NCI-H510A treated with DMSO at 0.1 percent for 48 hours (cell line): ENCODE measurements around the gene TRAF3IP1.

Source experiments
- DNase-seq: peaks from one replicate; lab custom pipeline; 2025; lab: John Stamatoyannopoulos, UW

TRAF3IP1 gene

DNA sequence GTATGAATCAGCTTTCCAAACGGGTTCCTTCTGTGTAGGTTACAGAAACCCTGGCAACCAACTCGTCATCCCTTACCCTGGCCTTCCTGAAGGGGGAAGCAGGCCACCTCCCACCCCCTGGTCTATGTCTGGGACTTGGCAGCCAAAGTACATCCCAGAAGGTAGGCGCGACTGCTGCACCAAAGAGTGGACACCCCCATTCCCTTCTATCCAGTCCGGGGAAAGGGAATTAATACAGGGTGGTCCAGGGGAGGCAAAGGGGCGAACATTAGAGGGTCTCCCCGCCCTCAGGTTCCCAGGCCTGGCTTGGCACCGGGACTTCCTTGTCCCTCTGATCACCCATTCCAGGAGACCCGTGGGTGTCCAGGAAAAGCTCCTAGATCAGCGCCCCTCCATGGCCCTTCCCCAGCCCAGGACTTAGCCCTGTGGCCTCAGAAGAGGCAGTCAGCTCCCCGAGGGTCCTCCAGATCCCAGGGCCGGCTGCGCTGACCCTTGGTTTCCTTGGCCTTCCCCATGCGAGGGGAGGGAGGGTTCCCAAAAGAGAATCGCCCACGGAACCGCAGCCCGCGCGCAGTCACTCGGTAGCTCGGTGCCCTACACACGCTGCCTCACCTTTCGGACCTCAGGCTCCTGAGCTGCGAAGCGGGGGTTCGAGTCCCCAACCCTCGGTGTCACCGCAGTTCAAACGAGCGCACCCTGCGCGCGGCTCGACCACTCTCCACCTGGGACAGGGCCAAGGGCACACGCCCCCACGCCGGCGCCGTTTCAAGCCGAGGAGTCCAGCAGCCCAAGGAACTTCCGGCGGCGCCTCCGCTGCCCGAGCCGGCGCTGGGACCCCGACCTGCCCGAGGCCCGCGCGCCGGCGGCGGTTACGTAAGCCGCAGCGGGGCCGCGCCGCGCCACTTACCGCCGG, 32.3 kb upstream of the TRAF3IP1 start, which contains the start of gene PER2:
PER2 (minus strand) TSS at position 874 of the 913 bp plus-strand sequence. CDS start 10,674 bp downstream, outside the sequence.
- DNase-seq, result no peak

DNA sequence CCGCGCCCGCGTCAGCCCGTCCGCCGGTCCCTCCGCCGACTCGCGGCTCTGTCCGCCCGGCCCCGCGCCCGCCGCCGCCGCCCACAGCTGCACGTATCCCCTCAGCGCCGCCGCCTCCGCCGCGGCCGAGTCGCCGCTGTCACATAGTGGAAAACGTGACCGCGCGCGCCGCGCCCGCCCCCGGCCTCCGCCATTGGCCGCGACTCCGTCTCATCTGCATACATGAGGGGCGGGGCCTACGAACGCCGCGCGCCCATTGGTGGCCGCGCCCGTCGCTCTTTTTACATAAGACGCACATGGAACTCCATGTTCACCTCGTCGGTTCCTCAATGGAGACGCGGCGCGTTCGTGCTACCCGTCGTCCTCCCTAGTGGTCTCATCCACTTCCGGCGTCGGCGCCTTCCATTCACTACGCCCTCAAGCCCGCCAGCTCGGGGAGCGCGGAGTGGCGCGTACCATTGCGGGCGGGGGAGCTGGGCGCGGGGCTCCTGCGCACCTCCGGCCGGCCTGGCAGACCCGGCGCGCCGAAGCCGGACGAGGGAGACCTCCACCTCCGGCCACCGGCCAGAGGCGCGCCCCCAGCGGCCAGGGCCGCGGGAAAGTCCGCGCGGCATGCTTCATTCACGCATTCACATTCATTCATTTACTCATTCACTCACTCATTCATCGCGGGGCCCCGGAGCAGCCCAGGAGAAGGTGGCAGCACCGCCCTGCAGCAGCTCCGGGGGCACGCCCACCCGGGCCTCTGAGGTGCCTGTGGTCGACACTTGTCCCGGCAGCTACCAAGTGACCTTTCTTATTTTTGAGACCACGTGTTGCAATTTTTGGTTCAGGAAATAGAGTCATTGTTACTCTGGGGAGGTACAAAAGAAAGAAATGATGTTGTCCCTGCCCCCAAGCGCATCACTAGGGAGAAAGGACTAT, 31.4 kb upstream of the TRAF3IP1 start:
- peak; percentile 95 for DNase-seq

DNA sequence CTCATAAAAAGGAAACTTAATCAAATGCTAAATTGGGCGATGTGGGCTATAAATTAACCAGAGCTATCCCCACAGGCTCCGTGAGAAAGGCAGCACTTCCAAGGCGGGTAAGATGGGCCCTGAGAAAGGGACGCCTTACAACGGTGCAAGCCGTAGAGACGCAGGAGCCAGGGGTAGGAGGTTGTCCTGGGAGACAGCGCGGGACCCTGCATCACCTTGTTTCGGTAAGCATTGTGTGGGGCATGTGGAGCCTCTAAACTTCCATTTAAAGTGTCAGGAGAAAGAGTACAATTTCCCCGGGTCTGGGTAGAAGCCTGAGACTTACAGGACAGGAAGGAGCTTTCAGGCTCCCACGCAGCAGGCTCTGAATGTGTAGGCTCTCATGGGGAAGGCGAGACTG, 30.7 kb upstream of the TRAF3IP1 start:
- DNase-seq, result no peak

DNA sequence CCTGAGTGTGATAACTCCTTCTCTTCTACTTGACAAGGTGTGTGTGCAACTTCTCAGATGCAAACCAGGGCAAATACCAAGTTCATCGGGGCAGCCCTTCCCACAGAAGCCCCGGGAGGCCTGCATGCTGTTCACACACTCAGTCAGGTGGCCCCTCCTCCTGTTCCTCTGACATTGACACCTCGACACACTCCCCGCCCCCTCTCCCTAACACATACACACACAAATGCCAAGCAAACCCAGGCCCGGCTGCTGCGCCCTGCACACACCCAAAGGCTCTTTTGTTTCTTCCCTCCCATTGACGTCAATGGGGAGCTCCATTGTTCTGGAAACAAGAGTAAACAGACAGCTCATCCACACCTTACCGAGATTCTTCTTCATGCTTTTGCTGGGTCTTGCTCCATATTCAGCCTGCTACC, 30.2 kb upstream of the TRAF3IP1 start:
- DNase-seq, result peak; percentile 98

DNA sequence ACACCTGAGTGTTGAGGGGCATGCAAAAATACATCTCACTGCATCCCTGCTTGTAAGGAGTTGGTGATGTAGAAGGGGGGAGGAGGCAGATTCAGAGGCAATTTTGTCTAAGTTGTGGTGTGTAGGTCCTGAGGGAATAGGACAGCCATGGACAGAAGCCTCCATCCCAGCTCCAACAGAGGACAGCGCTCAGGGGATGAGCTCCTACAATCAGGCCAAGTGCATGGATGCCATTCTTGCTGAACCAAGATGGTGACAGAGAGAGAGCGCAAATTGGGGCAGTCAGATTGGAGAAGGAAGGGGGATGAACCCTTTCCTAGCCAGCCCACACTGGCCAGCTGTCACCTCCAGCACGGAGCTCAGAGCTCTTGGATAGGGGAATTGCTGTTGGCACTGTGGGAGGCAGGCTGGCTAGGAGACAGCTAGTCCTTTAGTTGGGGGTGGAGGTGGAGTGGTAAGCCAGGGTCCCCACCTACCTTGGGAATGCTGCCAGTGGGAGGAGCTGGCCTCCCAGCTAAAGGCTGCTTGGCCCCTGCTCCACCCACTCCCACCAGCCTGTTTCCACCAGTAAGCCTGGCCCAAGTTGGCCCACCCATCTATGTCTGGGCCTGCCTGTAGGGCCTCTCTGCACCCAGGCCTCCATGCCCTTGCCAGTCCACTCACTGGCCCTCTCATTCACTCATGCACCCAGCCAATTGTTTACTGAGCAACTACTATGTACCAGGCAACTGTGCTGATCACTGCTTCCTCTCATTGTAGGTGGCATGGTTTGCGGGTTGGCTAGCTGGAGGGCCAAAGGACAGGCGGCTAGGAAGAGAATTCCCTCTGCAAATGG, 29.4 kb upstream of the TRAF3IP1 start:
- DNase-seq, result no peak

DNA sequence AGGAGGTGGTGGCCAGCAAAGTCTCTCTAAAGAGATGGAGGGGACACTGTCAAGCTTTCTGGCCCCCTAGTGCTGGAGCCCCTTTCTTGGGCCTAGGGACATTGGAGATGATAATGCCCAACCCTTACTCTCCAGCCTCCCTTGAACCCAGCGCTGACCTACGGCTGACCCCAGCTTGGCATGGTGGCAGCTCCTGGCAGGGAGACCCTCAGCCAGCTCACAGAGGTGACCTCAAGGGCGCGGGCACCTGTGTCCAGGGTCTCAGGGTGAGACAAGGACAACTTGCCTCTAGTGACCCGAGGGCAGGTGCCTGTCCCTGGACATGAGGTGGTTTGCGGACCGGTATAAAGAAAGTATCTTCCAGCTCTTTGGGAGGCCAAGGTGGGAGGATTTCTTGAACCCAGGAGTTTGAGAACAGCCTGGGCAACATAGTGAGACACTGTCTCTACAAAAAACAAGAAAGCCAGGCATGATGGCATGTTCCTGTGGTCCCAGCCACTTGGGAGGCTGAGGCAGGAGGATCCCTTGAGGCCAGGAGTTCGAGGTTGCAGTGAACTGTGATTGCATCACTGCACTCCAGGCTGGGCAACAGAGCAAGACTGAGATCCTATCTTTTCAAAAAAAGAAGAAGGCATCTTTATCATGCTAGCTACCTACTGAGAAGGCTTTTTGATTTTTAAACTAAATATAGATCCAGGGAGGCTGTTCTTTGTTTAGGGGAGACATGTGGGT, 28.6 kb upstream of the TRAF3IP1 start:
- DNase-seq, result no peak

DNA sequence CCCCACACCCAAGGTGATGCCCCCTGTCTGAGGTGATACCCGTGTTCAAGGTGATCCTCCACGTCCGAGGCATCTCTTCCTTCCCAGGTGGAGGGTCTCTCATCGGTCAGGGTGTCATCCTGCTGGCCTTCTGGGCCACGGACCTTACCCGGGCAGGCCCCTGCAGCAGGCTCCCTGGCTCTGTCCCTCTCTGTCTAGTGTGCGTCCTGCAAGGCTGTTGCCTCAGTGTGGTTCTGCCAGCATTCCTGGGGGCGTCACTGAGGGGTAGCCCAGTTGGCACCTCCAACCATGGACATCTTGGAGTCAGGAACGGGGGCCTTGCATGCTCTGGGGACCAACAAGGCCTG, 26.3 kb upstream of the TRAF3IP1 start:
- no peak for DNase-seq

DNA sequence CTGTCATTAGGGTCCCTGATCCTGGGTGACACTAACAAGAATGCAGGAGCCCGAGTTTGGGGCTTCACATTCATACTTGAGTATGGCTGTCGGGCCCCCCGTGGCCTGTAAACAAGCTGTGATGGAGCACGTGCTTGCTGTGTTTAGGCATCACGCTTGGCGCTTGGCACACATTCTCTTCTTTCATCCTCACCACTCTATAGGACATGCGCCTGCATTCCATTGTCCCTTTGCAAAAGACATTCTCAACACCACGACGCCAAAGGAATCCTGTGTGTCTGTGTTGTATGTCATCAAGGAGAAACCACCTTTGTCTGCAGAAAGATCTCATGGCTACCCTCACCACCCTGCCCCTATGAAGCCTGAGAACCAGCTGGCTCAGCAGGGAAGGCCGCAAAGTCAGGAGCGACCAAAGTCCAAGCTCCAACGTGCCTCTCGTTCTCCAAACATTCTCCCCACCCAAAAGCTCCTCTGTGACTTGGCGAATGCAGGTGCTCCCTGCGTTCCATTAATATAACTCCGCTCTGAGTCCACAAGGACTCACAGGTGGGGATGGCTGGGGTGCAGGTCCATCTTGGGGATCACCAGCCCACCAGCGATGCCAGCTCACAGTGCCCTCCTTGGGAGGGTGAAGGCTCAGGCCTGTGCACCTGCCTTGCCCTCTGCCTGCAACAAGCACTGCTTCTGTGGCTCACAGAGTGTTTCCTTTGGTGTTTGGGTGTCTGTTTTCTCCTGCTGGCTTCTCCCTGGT, 25.8 kb upstream of the TRAF3IP1 start:
- DNase-seq, result no peak

DNA sequence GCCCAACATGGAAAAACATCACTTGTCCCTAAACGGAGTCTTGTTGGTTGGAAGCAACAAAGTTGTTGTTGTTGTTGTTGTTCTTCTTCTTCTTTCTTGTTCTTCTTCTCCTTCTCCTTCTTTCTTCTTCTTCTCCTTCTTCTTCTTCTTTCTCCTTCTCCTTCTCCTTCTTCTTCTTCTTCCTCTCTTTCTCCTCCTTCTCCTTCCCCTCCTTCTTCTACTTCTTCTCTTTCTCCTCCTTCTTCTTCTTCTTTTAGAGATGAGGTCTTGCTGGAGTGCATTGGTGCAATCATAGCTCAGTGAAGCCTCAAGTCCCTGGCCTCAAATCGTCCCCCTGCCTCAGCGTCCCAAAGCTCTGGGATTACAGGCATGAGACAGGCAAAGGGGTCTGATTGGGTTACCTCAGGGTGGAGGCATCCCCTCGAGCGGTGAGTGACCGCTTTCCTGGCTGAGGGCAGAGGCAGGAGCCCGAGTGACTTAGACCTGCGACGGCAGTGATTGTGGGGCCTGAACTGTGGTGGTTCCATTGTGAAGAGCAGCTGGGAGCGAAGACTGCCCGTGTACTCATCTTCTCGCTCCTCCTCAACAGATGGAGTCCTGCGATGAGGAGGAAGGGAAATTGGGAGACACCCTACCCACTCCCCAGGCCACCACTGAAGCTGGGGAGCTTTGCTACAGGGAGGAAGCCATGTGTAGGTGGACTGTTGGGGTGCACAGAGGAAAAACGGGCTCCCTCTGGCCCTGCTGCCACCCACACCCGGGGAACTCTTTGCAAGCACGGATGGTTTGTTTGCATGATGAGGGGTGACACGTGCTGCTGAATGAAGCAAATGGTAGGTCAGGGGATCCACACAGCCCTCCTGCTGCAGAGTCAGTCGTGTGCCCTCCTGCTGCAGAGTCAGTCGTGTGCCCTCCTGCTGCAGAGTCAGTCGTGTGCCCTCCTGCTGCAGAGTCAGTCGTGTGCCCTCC, 24.9 kb upstream of the TRAF3IP1 start:
- no peak for DNase-seq

DNA sequence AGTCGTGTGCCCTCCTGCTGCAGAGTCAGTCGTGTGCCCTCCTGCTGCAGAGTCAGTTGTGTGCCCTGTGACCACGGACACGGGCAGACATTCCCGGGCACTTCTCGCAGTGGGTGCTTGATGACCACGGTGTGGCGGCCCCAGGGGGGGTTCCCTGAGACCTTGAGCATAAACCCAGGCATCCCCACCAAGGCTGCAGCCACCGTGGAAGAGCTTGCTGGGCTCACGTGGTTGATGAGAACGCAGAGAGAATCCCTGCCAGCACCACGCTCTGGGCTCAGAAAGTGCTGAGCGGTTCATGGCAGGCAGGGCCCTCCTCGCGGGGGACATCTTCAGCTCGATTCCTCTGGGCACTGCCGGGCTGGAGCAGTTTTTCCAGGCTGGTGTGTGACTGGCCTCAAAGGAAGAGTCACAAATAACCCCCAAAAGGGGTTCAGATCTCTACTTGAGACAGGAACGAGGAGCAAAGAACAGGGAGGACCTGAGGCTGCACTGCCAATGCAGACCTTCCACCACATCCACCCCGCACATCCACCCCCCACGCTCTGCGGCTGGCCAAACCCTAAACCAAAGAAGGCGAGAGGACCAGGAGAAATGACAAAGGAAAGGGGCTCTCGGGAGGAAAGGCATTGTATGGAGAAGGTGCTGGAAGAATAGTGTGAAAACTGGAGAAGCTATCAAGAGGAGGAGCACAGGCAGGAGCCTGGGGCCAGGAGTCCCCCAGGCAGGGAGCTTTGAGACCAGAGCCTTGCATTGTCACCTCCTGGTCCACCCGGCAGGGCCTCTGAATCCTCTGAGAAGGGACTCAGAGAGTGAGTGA, 23.5 kb upstream of the TRAF3IP1 start:
- DNase-seq, result no peak

DNA sequence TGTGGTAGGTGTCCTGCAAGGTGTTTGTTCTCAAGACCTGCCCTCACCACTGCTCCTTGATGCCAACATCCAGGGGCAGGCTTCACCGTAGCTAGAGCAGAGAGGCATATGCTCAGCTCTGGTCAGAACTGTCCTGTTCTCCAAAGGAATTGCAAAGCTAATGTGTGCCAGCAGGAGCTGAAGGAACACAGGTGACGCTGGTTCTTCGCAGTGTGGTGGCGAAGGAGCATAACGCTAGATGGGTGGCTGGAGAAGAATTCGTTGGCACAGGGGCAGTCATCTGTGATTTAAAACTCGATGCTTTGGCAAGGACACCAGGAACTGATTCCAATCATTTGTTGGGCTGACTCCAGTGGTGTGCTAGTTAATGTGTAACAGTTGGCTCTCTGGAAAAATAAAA, 20.5 kb upstream of the TRAF3IP1 start:
- DNase-seq, result no peak

DNA sequence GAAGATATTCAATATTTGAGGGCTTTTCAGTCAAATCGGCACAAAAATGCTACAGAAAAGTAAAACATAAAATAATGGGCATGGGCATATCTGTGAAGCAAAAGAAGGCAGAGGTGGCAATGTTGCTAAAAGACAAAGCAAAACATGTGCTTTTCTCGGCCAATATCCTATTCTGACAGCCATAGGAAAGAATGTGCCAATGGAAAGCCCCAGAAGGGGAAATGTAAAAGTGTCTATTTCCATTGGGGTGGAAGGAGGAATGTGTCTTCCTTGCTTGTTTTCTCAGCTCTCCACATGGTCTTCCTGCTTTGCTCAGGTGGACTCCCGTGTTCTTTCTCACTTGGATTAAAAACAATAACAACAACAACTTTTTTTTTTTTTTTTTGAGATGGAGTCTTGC, 18.2 kb upstream of the TRAF3IP1 start:
- DNase-seq, result no peak

DNA sequence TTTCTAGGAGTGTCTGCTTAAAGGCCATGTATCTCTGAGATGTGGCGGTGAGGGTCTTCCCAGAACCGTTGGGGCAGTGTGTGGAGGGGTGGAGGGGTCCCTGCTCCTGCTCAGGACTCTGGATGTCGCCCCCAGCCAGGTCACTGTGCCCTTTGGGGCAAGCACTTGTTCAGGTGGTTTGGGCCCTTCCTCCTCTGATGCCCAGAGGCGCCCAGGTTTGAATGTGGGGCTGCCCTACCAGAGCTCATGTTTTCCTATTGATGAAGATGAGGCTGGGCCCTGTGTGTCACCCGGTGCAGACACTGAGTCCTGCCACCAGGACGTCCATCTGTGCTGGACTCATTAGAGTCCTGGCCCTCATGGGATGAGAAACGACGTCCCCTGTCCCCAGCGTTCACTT, 17.6 kb upstream of the TRAF3IP1 start:
- DNase-seq, result no peak

DNA sequence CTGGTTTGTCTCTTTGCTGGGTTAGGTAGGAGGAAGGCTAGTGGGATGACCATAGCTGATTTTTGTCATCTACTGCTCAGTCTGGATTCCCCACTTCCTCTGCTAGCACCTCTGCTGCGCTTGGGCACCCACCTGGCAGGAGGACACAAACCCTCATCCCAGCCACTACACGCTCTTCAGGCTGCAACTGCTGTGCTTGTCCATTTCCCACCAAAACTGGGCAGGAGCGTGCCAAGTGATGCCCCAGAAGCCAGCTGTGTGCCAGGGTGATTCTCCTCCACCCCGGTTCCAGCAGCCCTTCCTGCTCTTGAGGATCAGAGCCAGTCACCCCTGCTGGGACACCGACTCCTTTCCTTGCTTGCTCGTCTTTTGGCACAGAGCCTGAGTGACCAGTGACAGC, 16.2 kb upstream of the TRAF3IP1 start:
- DNase-seq, result no peak

DNA sequence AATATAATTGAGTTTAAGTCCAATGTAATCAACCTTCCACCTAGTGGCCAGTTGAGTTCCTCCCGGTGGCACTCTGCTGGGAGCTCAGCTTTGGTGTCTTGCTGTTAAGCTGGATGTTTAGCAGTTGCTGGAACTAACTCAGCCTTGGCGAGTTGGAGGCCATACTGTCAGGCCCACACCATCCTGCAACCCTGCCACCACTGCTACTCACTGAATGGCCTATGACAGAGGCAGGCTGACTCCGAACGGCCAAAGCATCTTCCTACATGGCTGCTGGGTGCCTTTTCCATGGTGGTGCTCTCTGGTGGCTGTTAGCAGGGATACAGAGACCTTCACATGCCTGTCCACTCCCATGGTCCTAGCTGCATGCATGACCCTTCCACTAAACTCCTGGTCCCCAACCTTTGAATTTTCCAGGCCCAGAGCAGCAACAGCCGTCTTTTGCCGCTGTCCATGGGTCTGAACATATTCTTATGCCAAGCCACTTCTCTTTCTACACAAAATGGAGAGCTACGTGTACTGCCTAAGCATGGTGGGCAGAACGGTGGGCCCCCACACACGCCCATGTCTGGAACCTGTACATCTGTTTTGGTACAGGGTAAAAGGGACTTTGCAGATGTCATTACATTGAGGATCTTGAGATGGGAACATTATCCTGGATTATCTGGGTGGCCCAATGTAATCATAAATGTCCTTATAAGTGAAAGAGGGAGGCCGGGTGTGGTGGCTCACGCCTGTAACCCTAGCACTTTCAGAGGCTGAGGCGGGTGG, 15.0 kb upstream of the TRAF3IP1 start:
- DNase-seq, result no peak

DNA sequence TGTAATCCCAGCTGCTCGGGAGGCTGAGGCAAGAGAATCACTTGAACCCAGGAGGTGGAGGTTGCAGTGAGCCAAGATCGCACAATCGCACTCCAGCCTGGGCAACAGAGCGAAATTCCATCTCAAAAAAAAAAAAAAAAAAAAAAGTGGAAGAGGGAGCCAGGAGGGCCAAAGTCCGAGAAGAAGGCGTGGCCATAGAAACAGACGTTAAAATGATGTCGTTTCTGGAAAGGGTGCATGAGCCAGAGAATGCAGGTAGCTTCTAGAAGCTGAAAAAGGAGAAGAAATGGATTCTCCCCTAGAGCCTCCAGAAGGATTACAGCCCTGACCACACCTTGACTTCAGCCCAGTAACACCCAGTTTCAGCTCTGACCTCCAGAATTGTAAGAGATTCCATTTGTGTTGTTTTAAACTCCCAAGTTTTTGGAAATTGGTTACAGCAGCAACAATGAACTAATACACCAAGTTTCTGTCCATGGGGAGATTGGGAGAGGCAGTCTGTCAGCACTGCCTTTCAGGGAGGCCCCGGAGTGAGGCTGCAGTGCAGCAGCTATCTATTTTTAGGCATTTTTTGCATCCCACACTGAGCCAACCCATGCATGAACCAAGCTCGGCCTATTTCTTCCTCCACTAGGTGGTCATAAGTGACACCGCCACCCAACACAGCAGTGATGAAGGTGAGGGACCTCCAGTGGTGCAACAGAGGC, 14.2 kb upstream of the TRAF3IP1 start:
- DNase-seq, result no peak

DNA sequence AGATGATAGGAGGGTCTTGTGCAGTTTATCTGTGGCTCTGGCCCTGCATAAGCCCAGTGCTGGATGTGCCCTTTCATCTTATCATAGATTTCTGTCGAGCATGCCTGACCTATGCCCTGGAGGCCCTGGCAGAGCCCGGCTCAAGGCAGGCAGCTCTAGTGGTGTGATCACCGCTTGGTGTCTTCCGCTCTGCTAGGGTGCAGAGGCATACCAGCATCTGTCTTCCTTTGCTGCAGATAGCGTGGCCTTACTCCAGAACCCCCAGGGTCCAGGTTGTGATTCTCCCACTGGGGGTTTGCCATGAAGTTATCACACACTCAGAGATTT, 13.7 kb upstream of the TRAF3IP1 start:
- DNase-seq, result no peak
